Measurements from ENCODE around the gene NELL1. TPM values are rescaled to one million over a fixed set of nuclear protein-coding genes. Genes with fewer than 3 reads are reported as not detected.

NELL1 gene
- total and polyA plus RNA-seq, 2 experiments from 2014 or later, result 1.6 TPM; not detected in 1

DNA sequence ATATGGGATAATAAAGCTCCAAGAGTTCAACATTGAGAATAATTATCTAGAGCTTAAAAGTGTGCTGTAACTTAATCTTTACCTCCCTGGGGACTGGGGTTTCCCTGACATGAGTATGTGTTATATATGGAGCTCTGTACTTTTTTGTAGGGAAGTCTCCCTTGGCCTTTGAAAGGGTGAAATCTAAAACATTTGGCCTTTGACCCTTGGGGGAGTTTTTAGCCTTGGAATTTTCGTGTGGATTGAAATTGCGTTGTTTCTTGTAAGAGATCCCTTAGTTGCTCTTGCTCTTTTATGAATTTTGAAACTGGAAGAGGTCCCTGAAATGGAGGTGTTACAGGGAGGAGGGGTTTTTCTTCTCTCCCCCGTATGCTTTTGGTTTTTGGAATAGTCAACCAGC, 450.0 kb downstream of the NELL1 start (continued):
- TF ChIP-seq, protein P1, sequence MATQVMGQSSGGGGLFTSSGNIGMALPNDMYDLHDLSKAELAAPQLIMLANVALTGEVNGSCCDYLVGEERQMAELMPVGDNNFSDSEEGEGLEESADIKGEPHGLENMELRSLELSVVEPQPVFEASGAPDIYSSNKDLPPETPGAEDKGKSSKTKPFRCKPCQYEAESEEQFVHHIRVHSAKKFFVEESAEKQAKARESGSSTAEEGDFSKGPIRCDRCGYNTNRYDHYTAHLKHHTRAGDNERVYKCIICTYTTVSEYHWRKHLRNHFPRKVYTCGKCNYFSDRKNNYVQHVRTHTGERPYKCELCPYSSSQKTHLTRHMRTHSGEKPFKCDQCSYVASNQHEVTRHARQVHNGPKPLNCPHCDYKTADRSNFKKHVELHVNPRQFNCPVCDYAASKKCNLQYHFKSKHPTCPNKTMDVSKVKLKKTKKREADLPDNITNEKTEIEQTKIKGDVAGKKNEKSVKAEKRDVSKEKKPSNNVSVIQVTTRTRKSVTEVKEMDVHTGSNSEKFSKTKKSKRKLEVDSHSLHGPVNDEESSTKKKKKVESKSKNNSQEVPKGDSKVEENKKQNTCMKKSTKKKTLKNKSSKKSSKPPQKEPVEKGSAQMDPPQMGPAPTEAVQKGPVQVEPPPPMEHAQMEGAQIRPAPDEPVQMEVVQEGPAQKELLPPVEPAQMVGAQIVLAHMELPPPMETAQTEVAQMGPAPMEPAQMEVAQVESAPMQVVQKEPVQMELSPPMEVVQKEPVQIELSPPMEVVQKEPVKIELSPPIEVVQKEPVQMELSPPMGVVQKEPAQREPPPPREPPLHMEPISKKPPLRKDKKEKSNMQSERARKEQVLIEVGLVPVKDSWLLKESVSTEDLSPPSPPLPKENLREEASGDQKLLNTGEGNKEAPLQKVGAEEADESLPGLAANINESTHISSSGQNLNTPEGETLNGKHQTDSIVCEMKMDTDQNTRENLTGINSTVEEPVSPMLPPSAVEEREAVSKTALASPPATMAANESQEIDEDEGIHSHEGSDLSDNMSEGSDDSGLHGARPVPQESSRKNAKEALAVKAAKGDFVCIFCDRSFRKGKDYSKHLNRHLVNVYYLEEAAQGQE (IDR thresholded peaks at IDR 0.05; ENCODE audit: unreplicated experiment), result no peak
- no peak for TF ChIP-seq NANOG (IDR thresholded peaks at IDR 0.05; ENCODE audit: borderline replicate concordance)
- no peak for TF ChIP-seq JUNB (IDR thresholded peaks at IDR 0.05; ENCODE audit: unreplicated experiment)
- TF ChIP-seq CREB1 (CRISPR knock-in tag; IDR thresholded peaks at IDR 0.05; ENCODE audit: low read depth), result no peak

DNA sequence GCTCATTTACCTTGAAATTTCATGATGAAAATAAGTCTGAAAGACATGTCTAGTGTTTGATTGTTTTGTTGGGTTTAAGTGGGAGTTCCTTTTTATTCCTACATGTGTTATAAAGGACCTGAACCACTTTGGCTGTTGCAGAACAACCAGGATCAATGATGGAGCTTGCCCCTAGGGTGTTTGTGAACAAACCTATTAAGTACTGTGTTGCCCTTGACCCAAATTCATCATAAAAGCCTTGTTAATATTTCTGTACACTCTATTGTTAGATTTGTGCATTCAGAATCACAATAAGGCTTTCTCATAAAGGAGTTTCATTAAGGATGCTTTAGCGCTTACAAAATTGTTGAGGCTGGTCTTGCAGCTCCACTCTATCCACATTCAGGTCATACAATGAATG, 452.6 kb downstream of the NELL1 start:
- H3F3A ChIP-seq (replicated peaks; ENCODE audit: low read depth), result no peaks in the 10 kb centered on the region
- Mint-ChIP-seq H3K4me1 (no peaks in the 10 kb centered on the region), H3K9me3 (no peaks in the 10 kb centered on the region), H3K4me3 (no peak overlapping the region), H3K27ac (no peak overlapping the region), H3K27me3 (ENCODE audit: insufficient read depth, low read depth, poor library complexity) (no peaks in the 10 kb centered on the region), H3K36me3 (ENCODE audit: low read depth) (no peaks in the 10 kb centered on the region)
- peaks cover 10% of the 10 kb centered on the region; the same call in 1 of the 2 replicates for H3K9me2 ChIP-seq (ENCODE audit: insufficient read depth)
- ATAC-seq (no peak), DNase-seq (ENCODE audit: low spot score) (no peak)
- H3K79me2 ChIP-seq (replicated peaks; ENCODE audit: insufficient read depth), result no peaks in the 10 kb centered on the region
- H3K27me3 ChIP-seq (ENCODE audit: insufficient read depth), result no peaks in the 10 kb centered on the region
- no peaks in the 10 kb centered on the region for H3K4me1 ChIP-seq (ENCODE audit: insufficient read depth)
- no peak overlapping the region for H2AFZ ChIP-seq
- H3K4me3 ChIP-seq, result no peak overlapping the region
- H3K36me3 ChIP-seq (ENCODE audit: insufficient read depth), result no peaks in the 10 kb centered on the region
- no peaks in the 10 kb centered on the region for H4K20me1 ChIP-seq (replicated peaks; ENCODE audit: insufficient read depth)
- TF ChIP-seq POLR2AphosphoS5 (IDR thresholded peaks at IDR 0.05; ENCODE audit: low read depth), result no peak
- no peak for TF ChIP-seq STAT1 (IDR thresholded peaks at IDR 0.05; ENCODE audit: unreplicated experiment)
- TF ChIP-seq, protein P1 (IDR thresholded peaks at IDR 0.05; ENCODE audit: unreplicated experiment), result no peak
- TF ChIP-seq, protein P2, sequence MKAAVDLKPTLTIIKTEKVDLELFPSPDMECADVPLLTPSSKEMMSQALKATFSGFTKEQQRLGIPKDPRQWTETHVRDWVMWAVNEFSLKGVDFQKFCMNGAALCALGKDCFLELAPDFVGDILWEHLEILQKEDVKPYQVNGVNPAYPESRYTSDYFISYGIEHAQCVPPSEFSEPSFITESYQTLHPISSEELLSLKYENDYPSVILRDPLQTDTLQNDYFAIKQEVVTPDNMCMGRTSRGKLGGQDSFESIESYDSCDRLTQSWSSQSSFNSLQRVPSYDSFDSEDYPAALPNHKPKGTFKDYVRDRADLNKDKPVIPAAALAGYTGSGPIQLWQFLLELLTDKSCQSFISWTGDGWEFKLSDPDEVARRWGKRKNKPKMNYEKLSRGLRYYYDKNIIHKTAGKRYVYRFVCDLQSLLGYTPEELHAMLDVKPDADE (IDR thresholded peaks at IDR 0.05), result no peak
- TF ChIP-seq NANOG (IDR thresholded peaks at IDR 0.05; ENCODE audit: borderline replicate concordance), result no peak
- TF ChIP-seq CREB1 (CRISPR knock-in tag; IDR thresholded peaks at IDR 0.05; ENCODE audit: low read depth), result no peak
- TF ChIP-seq, protein P3, sequence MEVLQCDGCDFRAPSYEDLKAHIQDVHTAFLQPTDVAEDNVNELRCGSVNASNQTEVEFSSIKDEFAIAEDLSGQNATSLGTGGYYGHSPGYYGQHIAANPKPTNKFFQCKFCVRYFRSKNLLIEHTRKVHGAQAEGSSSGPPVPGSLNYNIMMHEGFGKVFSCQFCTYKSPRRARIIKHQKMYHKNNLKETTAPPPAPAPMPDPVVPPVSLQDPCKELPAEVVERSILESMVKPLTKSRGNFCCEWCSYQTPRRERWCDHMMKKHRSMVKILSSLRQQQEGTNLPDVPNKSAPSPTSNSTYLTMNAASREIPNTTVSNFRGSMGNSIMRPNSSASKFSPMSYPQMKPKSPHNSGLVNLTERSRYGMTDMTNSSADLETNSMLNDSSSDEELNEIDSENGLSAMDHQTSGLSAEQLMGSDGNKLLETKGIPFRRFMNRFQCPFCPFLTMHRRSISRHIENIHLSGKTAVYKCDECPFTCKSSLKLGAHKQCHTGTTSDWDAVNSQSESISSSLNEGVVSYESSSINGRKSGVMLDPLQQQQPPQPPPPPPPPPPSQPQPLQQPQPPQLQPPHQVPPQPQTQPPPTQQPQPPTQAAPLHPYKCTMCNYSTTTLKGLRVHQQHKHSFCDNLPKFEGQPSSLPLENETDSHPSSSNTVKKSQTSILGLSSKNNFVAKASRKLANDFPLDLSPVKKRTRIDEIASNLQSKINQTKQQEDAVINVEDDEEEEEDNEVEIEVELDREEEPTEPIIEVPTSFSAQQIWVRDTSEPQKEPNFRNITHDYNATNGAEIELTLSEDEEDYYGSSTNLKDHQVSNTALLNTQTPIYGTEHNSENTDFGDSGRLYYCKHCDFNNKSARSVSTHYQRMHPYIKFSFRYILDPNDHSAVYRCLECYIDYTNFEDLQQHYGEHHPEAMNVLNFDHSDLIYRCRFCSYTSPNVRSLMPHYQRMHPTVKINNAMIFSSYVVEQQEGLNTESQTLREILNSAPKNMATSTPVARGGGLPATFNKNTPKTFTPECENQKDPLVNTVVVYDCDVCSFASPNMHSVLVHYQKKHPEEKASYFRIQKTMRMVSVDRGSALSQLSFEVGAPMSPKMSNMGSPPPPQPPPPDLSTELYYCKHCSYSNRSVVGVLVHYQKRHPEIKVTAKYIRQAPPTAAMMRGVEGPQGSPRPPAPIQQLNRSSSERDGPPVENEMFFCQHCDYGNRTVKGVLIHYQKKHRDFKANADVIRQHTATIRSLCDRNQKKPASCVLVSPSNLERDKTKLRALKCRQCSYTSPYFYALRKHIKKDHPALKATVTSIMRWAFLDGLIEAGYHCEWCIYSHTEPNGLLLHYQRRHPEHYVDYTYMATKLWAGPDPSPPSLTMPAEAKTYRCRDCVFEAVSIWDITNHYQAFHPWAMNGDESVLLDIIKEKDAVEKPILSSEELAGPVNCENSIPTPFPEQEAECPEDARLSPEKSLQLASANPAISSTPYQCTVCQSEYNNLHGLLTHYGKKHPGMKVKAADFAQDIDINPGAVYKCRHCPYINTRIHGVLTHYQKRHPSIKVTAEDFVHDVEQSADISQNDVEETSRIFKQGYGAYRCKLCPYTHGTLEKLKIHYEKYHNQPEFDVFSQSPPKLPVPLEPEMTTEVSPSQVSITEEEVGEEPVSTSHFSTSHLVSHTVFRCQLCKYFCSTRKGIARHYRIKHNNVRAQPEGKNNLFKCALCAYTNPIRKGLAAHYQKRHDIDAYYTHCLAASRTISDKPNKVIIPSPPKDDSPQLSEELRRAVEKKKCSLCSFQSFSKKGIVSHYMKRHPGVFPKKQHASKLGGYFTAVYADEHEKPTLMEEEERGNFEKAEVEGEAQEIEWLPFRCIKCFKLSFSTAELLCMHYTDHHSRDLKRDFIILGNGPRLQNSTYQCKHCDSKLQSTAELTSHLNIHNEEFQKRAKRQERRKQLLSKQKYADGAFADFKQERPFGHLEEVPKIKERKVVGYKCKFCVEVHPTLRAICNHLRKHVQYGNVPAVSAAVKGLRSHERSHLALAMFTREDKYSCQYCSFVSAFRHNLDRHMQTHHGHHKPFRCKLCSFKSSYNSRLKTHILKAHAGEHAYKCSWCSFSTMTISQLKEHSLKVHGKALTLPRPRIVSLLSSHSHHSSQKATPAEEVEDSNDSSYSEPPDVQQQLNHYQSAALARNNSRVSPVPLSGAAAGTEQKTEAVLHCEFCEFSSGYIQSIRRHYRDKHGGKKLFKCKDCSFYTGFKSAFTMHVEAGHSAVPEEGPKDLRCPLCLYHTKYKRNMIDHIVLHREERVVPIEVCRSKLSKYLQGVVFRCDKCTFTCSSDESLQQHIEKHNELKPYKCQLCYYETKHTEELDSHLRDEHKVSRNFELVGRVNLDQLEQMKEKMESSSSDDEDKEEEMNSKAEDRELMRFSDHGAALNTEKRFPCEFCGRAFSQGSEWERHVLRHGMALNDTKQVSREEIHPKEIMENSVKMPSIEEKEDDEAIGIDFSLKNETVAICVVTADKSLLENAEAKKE (CRISPR knock-in tag; IDR thresholded peaks at IDR 0.05), result no peak
- H3K4me2 ChIP-seq, result no peak overlapping the region
- H3K27ac ChIP-seq (ENCODE audit: low read depth), result no peak overlapping the region

All from GM23338 (cell line).